Measurements from ENCODE around the gene OR5T3.

GRCh38 chr11:56214537-56214936 lies 37.5 kb upstream of the OR5T3 start:
- TF ChIP-seq, protein P1, sequence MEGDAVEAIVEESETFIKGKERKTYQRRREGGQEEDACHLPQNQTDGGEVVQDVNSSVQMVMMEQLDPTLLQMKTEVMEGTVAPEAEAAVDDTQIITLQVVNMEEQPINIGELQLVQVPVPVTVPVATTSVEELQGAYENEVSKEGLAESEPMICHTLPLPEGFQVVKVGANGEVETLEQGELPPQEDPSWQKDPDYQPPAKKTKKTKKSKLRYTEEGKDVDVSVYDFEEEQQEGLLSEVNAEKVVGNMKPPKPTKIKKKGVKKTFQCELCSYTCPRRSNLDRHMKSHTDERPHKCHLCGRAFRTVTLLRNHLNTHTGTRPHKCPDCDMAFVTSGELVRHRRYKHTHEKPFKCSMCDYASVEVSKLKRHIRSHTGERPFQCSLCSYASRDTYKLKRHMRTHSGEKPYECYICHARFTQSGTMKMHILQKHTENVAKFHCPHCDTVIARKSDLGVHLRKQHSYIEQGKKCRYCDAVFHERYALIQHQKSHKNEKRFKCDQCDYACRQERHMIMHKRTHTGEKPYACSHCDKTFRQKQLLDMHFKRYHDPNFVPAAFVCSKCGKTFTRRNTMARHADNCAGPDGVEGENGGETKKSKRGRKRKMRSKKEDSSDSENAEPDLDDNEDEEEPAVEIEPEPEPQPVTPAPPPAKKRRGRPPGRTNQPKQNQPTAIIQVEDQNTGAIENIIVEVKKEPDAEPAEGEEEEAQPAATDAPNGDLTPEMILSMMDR (IDR thresholded peaks at IDR 0.05), result no peak
- no peak for TF ChIP-seq POLR2A (IDR thresholded peaks at IDR 0.05)

All from lower leg skin (tissue), 3 donors.